A549 treated with CpdA at 1 μM for 4 hours (cell line): ENCODE measurements around the gene HLA-DMA. TPM values are rescaled to one million over a fixed set of nuclear protein-coding genes. Genes with fewer than 3 reads are reported as not detected.

ENCODE experiments used
- total RNA-seq: library from RNA; stranded (reverse); fragments of 200-300 nt; extraction: Qiagen RNA extraction; gene quantifications from 5 replicates; pipeline ENCODE4 v1.2.3, GENCODE V29; 2022; ENCODE audit warnings: low read depth

The HLA-DMA gene
- total RNA-seq: 2.4 to 3.8 TPM (median 3.0 TPM) in 5 replicates

GRCh38 chr6:32952817-32953739, at the start of gene HLA-DMA:
Gene HLA-DMA, minus strand, starts transcription at chr6:32953097. Its CDS starts 61 bp downstream, at chr6:32953036.

GRCh38 chr6:32968093-32968866, 15.4 kb upstream of the HLA-DMA start, which contains the start of gene BRD2:
Gene BRD2, plus strand, starts transcription at chr6:32968594. Its CDS starts 4,305 bp downstream, at chr6:32972899.

DNA sequence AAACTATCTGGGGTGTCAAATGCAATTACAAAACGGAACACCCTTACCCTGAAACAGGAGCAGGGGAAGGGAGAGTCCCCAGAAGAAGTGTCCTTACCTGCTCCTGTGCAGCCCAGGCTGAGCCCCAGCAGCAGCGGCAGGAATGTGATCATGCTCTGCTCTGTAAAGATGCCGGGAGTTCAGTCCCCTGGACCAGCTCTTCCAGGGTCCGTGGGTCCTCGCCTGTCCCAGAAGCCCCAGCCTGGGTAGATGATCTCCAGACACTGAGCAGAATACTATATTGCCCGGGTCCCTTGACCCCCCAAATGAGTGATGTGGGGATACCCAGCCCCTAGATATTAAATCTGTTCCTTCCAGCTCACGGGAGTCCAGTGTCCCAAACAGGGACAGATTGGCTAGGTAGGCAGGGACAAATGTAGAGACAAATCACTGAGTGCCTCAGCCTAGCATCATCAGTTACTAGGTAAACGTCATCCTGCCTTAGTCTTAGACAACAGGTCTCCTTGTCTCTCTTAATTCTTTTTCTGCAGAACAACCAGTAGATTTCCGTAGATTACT, 12.2 kb downstream of the HLA-DMA start, which contains the start of gene HLA-DMB:
Gene HLA-DMB, minus strand, starts transcription at position 373 of the 558 bp plus-strand sequence. Its CDS starts 221 bp downstream, at position 152.

Other genes with a start within 250 kb of the HLA-DMA start
- not detected in 5 replicates for gene HLA-DQA2, start 211.7 kb downstream of the HLA-DMA start, total RNA-seq
- not detected in 5 replicates for gene HLA-DQB2, start 189.6 kb downstream of the HLA-DMA start, total RNA-seq
- 0.10 to 0.29 TPM (median 0.22 TPM) in 3 of 5 replicates, not detected in the others for gene HLA-DOB, start 136.1 kb downstream of the HLA-DMA start, total RNA-seq
- 15.5 to 24.9 TPM (median 20.7 TPM) in 5 replicates for gene TAP2, start 114.4 kb downstream of the HLA-DMA start, total RNA-seq
- 18.8 to 23.8 TPM (median 19.6 TPM) in 5 replicates for gene PSMB8, start 109.0 kb downstream of the HLA-DMA start, total RNA-seq
- 32.7 to 36.3 TPM (median 35.2 TPM) in 5 replicates for gene TAP1, start 99.4 kb downstream of the HLA-DMA start, total RNA-seq
- 15.7 to 22.6 TPM (median 17.9 TPM) in 5 replicates for gene PSMB9, start 98.9 kb downstream of the HLA-DMA start, total RNA-seq
- gene HLA-DMB, start 12.1 kb downstream of the HLA-DMA start, total RNA-seq: 0.96 to 2.3 TPM (median 1.8 TPM) in 5 replicates
- 135 to 175 TPM (median 143 TPM) in 5 replicates for gene BRD2, start 15.5 kb upstream of the HLA-DMA start, total RNA-seq
- not detected in 5 replicates for gene HLA-DOA, start 56.5 kb upstream of the HLA-DMA start, total RNA-seq
- not detected in 5 replicates for gene HLA-DPA1, start 120.6 kb upstream of the HLA-DMA start, total RNA-seq
- not detected in 5 replicates for gene HLA-DPB1, start 122.9 kb upstream of the HLA-DMA start, total RNA-seq
- 0.76 to 1.2 TPM (median 0.82 TPM) in 5 replicates for gene COL11A2, start 239.4 kb upstream of the HLA-DMA start, total RNA-seq
- 17.7 to 24.3 TPM (median 22.1 TPM) in 5 replicates for gene RXRB, start 247.6 kb upstream of the HLA-DMA start, total RNA-seq
- gene SLC39A7, start 247.8 kb upstream of the HLA-DMA start, total RNA-seq: 115 to 124 TPM (median 121 TPM) in 5 replicates